ENCODE measurements around the gene UBE2J1.
A peak's percentile ranks its signal among the peaks of the same experiment; 100 is the strongest.
"Not testable (repeated sequence)": the region's sequence is repeated elsewhere in the genome, so short reads cannot be mapped to it uniquely, and the experiment has no call there.

The UBE2J1 gene, protein sequence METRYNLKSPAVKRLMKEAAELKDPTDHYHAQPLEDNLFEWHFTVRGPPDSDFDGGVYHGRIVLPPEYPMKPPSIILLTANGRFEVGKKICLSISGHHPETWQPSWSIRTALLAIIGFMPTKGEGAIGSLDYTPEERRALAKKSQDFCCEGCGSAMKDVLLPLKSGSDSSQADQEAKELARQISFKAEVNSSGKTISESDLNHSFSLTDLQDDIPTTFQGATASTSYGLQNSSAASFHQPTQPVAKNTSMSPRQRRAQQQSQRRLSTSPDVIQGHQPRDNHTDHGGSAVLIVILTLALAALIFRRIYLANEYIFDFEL

GRCh38 chr6:89352278-89353117 is at the start of gene UBE2J1:
Gene UBE2J1 (minus strand): TSS chr6:89352722. CDS start chr6:89352569, 153 bp downstream.
- peak; percentile 69 to 77 for DNase-seq (ENCODE audit: low read depth in 2 of 2)

DNA sequence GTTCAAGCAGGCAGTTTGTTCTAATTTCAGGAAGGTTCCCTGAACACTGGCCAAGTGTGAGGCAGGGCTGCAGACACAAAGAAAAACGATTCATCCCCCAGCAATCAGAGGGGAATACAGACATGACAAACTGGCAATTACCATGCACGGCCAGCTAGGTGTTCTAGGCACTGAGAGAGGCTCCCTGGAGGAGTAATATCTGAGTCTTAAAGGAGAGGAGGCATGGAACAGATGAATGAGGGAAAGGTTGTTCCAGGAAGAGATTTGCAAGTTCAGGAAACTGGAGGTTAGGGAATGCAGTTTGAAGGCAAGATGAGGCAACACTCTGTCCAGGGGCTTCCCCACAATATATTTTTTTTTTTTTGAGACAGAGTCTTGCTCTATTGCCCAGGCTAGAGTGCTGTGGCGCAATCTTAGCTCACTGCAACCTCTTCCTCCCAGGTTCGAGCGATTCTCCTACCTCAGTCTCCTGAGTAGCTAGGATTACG is 48.4 kb upstream of the UBE2J1 start:
- DNase-seq (ENCODE audit: low read depth in 2 of 2), result no peak

- DNase-seq (ENCODE audit: low read depth in 2 of 2), result no peak
Measured at GRCh38 chr6:89400050-89400449, 47.5 kb upstream of the UBE2J1 start.

GRCh38 chr6:89398762-89399525 is 46.4 kb upstream of the UBE2J1 start:
- DNase-seq (ENCODE audit: low read depth in 2 of 2), result no peak

GRCh38 chr6:89397884-89398283 is 45.4 kb upstream of the UBE2J1 start:
- not testable (repeated sequence) for DNase-seq (ENCODE audit: low read depth in 2 of 2)

- DNase-seq (ENCODE audit: low read depth in 2 of 2), result no peak
Measured at GRCh38 chr6:89393659-89394058, 41.1 kb upstream of the UBE2J1 start.

GRCh38 chr6:89392823-89393222 is 40.3 kb upstream of the UBE2J1 start:
- no peak for DNase-seq (ENCODE audit: low read depth in 2 of 2)

DNA sequence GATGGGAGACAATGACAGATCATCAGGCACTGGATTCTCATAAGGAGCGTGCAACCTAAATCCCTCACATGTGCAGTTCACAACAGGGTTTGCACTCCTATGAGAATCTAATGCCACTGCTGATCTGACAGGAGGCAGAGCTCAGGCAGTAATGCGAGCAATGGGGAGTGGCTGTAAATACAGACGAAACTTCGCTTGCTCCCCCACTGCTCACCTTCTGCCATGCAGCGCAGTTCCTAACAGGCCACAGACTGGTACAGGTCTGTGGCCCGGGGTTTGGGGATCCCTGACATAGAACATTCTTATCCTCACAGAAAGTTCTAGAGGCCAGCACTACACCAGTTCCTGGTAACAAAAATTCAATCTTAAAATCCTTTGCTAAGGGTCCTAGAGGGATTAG is 36.3 kb upstream of the UBE2J1 start:
- DNase-seq (ENCODE audit: low read depth in 2 of 2), result no peak

- DNase-seq (ENCODE audit: low read depth in 2 of 2), result no peak
Measured at GRCh38 chr6:89387516-89388201, 35.1 kb upstream of the UBE2J1 start.

DNA sequence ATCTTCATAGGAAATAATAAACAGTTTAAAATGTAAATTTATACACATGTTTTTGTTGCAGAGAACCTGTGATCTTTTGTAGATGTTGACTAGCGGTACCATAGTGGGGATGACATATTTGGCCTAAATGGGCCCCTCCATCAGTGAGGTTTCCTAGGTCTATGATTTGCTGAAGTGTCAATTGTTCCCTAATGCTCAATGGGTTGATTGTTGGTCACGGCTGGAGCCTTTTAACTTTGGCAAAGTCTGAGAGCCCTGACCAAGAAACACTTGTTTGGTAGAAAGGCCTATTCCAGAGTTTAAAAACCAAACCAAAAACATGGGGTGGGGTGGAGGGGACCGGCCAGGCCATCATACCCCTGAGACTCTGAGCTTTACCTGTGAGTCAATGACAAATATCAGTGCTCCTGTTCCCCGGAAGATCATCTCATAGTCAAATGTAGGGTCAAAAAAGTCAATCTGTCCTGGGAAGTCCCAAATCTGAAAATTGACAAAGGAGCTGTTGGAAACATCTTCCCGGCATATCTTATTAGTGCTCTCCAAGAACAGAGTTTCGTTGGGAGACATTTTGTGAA is 34.5 kb upstream of the UBE2J1 start:
- DNase-seq (ENCODE audit: low read depth in 2 of 2), result no peak

GRCh38 chr6:89385846-89386245 is 33.3 kb upstream of the UBE2J1 start:
- DNase-seq (ENCODE audit: low read depth in 2 of 2), result no peak

DNA sequence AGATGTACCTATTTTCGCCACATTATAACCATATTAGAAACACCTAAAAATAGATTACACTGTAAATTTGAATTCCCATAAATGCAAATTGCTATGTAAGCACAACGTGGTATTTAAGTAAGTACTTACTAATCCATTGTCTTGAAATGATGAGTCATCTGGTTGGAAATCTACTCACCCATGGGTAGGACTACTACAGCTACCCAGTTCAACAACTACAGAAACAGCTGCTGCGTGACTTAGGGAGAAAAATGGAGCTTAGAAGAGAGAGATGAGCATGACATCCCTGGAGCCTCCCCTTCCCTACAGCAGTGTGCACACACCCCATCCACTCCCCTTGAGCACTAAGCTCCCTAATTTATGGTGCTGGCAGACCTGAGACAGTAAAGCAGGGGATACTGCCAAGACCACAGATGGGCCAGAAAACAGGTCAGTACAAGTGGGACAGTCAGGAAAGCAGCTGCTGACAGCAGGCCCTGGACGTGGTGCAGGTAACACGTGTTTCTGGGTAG is 32.7 kb upstream of the UBE2J1 start:
- DNase-seq (ENCODE audit: low read depth in 2 of 2), result no peak

DNA sequence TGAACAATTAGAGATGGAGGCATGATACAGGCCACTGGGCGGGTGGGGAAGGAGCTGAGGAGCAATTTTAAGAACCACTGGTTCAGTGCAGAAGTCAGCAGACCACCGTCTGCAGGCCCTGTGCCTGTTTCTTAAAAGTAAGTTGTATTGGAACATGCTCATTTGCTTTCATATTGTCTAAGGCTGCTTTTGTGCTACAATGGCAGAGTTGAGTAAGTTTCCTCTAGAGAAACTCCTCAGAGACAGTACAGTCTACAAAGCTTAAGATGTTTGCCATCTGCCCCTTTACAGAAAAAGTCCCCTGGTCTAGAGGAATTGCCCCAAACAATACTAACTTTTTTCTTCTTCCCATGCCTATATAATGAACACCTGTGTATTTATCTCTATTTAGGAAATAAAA is 28.5 kb upstream of the UBE2J1 start:
- no peak for DNase-seq (ENCODE audit: low read depth in 2 of 2)

DNA sequence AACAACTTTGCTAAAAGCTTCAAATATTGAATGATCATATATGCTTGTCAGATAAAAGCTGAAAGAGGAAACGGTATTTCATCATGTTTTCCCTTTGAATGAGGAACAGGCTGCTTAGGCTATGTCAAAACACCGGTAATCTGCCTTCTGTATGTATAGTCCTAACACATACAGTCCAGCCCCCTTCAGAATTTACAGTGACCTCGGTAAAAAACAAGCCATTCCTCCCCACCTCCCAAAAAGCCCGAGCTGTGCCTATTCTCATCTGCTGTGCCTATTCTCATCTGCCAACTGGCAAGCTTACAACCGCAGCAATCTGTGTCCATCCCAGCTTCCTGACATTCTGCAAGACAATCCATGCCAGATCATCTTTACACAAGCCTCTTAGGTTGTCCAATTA is 26.8 kb upstream of the UBE2J1 start:
- DNase-seq (ENCODE audit: low read depth in 2 of 2), result no peak

- no peak for DNase-seq (ENCODE audit: low read depth in 2 of 2)
Measured at GRCh38 chr6:89378628-89379027, 26.1 kb upstream of the UBE2J1 start.

- peak in 1 of 2 donors; percentile 44 for DNase-seq (ENCODE audit: low read depth in 2 of 2)
Measured at GRCh38 chr6:89375427-89376267, 23.1 kb upstream of the UBE2J1 start.

DNA sequence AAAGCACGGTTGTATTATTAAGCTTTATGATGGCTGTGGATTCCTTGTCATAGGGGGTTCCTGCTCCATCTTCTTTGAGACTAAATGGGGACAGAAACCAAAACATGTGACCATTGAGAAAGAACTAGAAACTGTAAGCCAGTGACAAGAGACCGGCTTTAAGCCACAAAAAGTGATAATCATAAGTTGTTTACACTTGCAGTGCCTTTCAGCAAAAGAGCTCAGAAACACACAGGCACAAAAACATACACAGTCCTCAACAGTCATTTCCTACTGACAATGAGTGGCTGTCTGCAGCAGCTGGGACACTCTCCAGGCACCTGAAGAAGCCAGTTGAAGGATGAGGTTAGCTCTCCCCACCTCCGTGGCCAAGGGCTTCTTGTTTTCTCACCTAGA is 20.0 kb upstream of the UBE2J1 start:
- DNase-seq (ENCODE audit: low read depth in 2 of 2), result no peak

DNA sequence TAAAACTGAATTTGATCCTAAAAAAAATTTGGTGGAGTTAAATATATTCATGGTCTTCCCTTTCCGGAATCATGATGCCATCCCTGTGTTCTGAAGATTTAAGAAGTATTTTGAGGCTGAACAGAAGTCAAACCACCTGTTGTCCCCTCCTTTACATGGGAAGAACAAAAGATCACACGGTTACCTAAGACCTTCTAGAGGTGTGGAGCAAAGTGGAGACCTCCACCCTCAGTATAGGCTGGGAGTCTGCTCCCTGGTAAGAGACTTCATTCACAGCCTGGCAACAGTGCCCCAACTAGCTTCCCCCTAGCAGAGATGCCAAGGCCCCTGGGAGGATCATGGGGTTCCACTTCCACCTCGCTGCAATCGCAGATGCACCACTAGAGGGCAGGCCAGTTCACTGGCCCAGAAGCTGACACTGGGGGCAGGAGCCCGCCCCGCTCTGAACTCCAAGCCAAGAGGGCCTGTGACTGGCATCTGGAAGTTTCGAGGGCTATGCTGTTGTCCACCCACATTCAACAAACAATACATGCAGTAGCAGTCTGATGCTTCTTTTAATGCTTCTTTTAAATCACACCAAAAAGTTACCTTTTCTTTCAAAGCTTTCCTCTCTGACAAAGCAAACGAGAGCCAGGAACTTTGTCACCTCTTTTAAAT is 19.5 kb upstream of the UBE2J1 start:
- peak; percentile 67 to 68 for DNase-seq (ENCODE audit: low read depth in 2 of 2)

- DNase-seq (ENCODE audit: low read depth in 2 of 2), result no peak
Measured at GRCh38 chr6:89368999-89369398, 16.5 kb upstream of the UBE2J1 start.

All from stimulated activated CD8-positive, alpha-beta memory T cell treated with anti-CD3 and anti-CD28 coated beads, Interleukin-2, amount 100 ng/mL, for 48 hours (primary cell).